OCI-LY1 (cell line): Measurements from ENCODE around the gene ATG9B.

Source experiments
- H2AFZ ChIP-seq: fragments of 200-600 bp; sonication (generic), shearing (Covaris generic); 2 replicates; pipeline ENCODE4 v1.6.0; 2014; ENCODE audit warnings: antibody characterized with exemption, mild to moderate bottlenecking, low read length
- H3F3A ChIP-seq: fragments of 200-600 bp; sonication (generic), shearing (Covaris generic); 2 replicates; pipeline ENCODE4 v1.6.0; 2014; ENCODE audit warnings: mild to moderate bottlenecking, antibody characterized with exemption, low read length, moderate library complexity; ENCODE audit not compliant: insufficient read depth
- H3K27ac ChIP-seq: fragments of 200-600 bp; sonication (generic); 2 replicates; pipeline ENCODE4 v1.5.1; 2014; ENCODE audit warnings: low read length, mixed run types, mild to moderate bottlenecking, low read depth; ENCODE audit not compliant: poor library complexity, severe bottlenecking
- H3K27me3 ChIP-seq: fragments of 200-600 bp; sonication (generic); 2 replicates; pipeline ENCODE4 v1.6.0; 2014; ENCODE audit warnings: antibody characterized with exemption, mild to moderate bottlenecking, low read length, moderate library complexity; ENCODE audit not compliant: insufficient read depth
- H3K36me3 ChIP-seq: fragments of 200-600 bp; sonication (generic); 2 replicates; pipeline ENCODE4 v1.6.1; 2014; ENCODE audit warnings: mild to moderate bottlenecking, antibody characterized with exemption, low read length, moderate library complexity, mixed read lengths; ENCODE audit not compliant: insufficient read depth
- H3K4me1 ChIP-seq: fragments of 200-600 bp; sonication (generic); 2 replicates; pipeline ENCODE4 v1.5.1; 2014; ENCODE audit warnings: mild to moderate bottlenecking, low read length, moderate library complexity; ENCODE audit not compliant: insufficient read depth, severe bottlenecking
- H3K4me2 ChIP-seq: fragments of 200-600 bp; sonication (generic), shearing (Covaris generic); 2 replicates; pipeline ENCODE4 v1.6.1; 2014; ENCODE audit warnings: low read length
- H3K4me3 ChIP-seq: fragments of 200-600 bp; sonication (generic); 2 replicates; pipeline ENCODE4 v1.5.1; 2014; ENCODE audit warnings: low read length, low read depth, mild to moderate bottlenecking, mixed read lengths; ENCODE audit not compliant: poor library complexity, severe bottlenecking
- H3K79me2 ChIP-seq: fragments of 200-600 bp; shearing (Covaris generic); 2 replicates; pipeline ENCODE4 v1.6.1; 2016; ENCODE audit warnings: mixed run types, low read length, mixed read lengths; ENCODE audit not compliant: insufficient read depth
- H3K9ac ChIP-seq: fragments of 200-600 bp; sonication (generic), shearing (Covaris generic); 2 replicates; pipeline ENCODE4 v1.6.1; 2014; ENCODE audit warnings: mild to moderate bottlenecking, low read length, mixed read lengths
- H3K9me2 ChIP-seq: fragments of 200-600 bp; sonication (generic), shearing (Covaris generic); 2 replicates; pipeline ENCODE4 v1.6.1; 2014; ENCODE audit warnings: low read depth, mild to moderate bottlenecking, low read length, mixed read lengths
- H3K9me3 ChIP-seq: fragments of 200-600 bp; shearing (Covaris generic); 2 replicates; pipeline ENCODE4 v1.6.1; 2014; ENCODE audit warnings: low read length, mixed read lengths
- H4K20me1 ChIP-seq: fragments of 200-600 bp; sonication (generic), shearing (Covaris generic); 2 replicates; pipeline ENCODE4 v1.6.0; 2016; ENCODE audit warnings: mild to moderate bottlenecking, low read length; ENCODE audit not compliant: insufficient read depth
- EZH2 ChIP-seq: fragments of 200-600 bp; sonication (generic), shearing (Covaris generic); IDR thresholded peaks from 2 replicates; pipeline ENCODE4 v1.8.0; 2017; ENCODE audit warnings: borderline replicate concordance, mixed run types, mild to moderate bottlenecking, antibody characterized with exemption, low read length, moderate library complexity, mixed read lengths
- TF ChIP-seq, protein P1 (sequence below): fragments of 200-600 bp; sonication (generic), shearing (Covaris generic); IDR thresholded peaks from 2 replicates; pipeline ENCODE4 v1.5.1; 2017; ENCODE audit warnings: mild to moderate bottlenecking, antibody characterized with exemption, low read length, moderate library complexity, mixed read lengths

ATG9B gene

DNA sequence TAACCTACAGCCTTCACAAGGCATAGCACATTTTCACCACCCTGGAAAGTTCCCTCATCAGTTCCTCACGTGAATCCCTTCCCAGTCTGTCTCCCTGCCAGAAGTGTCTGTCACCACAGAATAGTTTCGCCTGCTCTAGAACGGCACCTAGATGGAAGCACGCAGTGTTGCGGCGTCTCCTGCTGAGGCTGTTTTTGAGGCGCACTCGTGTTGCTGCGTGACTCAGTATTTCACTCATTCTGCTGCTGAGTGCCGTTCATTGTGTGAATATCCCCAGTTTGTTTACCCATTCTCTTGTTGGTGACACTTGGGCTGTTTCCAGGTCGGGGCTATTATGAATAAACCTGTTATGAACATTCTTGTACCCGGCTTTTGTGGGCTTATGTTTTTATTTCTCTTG is 20.7 kb downstream of the ATG9B start:
- H3K27ac ChIP-seq: no peak overlapping the region
- H3K27me3 ChIP-seq: no peaks in the 10 kb centered on the region; the same call in 1 of the 2 replicates
- no peaks in the 10 kb centered on the region for H4K20me1 ChIP-seq
- no peak overlapping the region for H3K4me2 ChIP-seq
- no peaks in the 10 kb centered on the region for H3K9me2 ChIP-seq
- no peaks in the 10 kb centered on the region for H3K36me3 ChIP-seq
- H3K79me2 ChIP-seq: no peaks in the 10 kb centered on the region
- H3F3A ChIP-seq: no peaks in the 10 kb centered on the region
- H3K9ac ChIP-seq: no peak overlapping the region
- H3K9me3 ChIP-seq: no peaks in the 10 kb centered on the region
- TF ChIP-seq, protein P1, sequence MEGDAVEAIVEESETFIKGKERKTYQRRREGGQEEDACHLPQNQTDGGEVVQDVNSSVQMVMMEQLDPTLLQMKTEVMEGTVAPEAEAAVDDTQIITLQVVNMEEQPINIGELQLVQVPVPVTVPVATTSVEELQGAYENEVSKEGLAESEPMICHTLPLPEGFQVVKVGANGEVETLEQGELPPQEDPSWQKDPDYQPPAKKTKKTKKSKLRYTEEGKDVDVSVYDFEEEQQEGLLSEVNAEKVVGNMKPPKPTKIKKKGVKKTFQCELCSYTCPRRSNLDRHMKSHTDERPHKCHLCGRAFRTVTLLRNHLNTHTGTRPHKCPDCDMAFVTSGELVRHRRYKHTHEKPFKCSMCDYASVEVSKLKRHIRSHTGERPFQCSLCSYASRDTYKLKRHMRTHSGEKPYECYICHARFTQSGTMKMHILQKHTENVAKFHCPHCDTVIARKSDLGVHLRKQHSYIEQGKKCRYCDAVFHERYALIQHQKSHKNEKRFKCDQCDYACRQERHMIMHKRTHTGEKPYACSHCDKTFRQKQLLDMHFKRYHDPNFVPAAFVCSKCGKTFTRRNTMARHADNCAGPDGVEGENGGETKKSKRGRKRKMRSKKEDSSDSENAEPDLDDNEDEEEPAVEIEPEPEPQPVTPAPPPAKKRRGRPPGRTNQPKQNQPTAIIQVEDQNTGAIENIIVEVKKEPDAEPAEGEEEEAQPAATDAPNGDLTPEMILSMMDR: no peak
- TF ChIP-seq EZH2: no peak
- peaks cover 2% of the 10 kb centered on the region for H3K4me1 ChIP-seq
- H3K4me3 ChIP-seq: no peak overlapping the region
- H2AFZ ChIP-seq: no peak overlapping the region

DNA sequence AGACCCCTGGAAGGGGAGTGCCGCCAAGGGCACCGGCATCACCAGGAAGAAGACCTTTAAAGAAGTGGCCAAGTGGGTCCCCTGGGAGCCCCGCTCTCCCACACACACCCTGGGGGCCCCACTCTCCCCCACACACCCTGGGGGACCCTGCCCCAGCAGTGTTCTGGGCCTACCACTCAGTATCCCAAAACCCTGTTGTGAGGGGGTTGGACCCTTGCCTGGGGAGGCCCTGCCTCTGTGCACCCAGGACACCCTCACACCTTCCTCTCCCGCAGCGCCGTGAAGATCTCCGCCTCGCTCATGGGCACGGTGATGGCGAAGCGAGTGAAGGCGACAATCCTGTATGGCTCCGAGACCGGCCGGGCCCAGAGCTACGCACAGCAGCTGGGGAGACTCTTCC is 22.7 kb downstream of the ATG9B start:
- H3K4me1 ChIP-seq: no peaks in the 10 kb centered on the region

DNA sequence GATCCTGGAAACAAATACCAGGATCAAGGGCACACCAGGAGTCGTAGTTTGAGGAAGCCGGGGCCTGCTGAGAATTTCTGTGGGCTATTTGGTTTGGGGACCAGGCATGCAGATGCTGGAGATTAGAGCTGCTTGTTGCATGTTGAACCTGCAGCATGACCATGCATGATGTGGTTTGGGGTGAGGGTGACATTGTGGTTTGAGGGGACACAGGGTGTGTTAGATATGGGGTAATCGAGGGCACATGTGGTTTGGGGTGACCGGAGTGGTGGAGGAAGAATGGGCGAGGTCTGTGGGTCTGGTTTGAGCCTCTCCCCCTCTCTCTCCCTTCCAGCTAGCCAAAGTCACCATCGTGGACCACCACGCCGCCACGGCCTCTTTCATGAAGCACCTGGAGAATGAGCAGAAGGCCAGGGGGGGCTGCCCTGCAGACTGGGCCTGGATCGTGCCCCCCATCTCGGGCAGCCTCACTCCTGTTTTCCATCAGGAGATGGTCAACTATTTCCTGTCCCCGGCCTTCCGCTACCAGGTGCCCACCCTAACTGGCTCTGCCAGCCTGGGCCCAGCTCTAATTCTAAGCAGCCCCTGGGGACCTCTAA is 23.3 kb downstream of the ATG9B start:
- Histone ChIP-seq H3K27ac (no peak overlapping the region), H3K4me1 (no peaks in the 10 kb centered on the region), H3F3A (no peaks in the 10 kb centered on the region), H3K9ac (no peak overlapping the region), H3K79me2 (no peaks in the 10 kb centered on the region), H3K27me3 (no peaks in the 10 kb centered on the region; the same call in 1 of the 2 replicates), H3K4me2 (no peak overlapping the region), H3K36me3 (no peaks in the 10 kb centered on the region), H4K20me1 (no peaks in the 10 kb centered on the region), H3K4me3 (no peak overlapping the region), H3K9me3 (no peaks in the 10 kb centered on the region), H3K9me2 (no peaks in the 10 kb centered on the region), H2AFZ (no peak overlapping the region)
- TF ChIP-seq EZH2: no peak
- TF ChIP-seq, protein P1: no peak

More for the DNA sequence above, 22.7 kb downstream of the ATG9B start:
- Histone ChIP-seq H3K27ac (no peak overlapping the region), H3K4me3 (no peak overlapping the region), H2AFZ (no peak overlapping the region), H3K4me2 (no peak overlapping the region), H3K9me2 (no peaks in the 10 kb centered on the region), H3K9me3 (no peaks in the 10 kb centered on the region), H3K79me2 (no peaks in the 10 kb centered on the region), H3K36me3 (no peaks in the 10 kb centered on the region), H3K9ac (no peak overlapping the region), H3F3A (no peaks in the 10 kb centered on the region), H3K27me3 (no peaks in the 10 kb centered on the region; the same call in 1 of the 2 replicates), H4K20me1 (no peaks in the 10 kb centered on the region)
- TF ChIP-seq EZH2: no peak
- TF ChIP-seq, protein P1: no peak
